Ishikawa (cell line): Measurements from ENCODE around the gene ADAM15.

Experiments
- CEBPB ChIP-seq: IDR thresholded peaks from 2 replicates; pipeline ENCODE4 v1.6.1; 2012
- CREB1 ChIP-seq: IDR thresholded peaks from 2 replicates; pipeline ENCODE4 v1.6.1; 2012; ENCODE audit warnings: low read depth
- EGR1 ChIP-seq: IDR thresholded peaks from 2 replicates; pipeline ENCODE4 v1.6.1; 2012
- EP300 ChIP-seq: IDR thresholded peaks from 2 replicates; pipeline ENCODE4 v1.6.1; 2012; ENCODE audit warnings: borderline replicate concordance
- FOXM1 ChIP-seq: IDR thresholded peaks from 2 replicates; pipeline ENCODE4 v1.6.1; 2012; ENCODE audit warnings: low read depth, borderline replicate concordance
- MAX ChIP-seq: IDR thresholded peaks from 2 replicates; pipeline ENCODE4 v1.6.1; 2012
- NFIC ChIP-seq: IDR thresholded peaks from 2 replicates; pipeline ENCODE4 v1.6.1; 2012
- RAD21 ChIP-seq: IDR thresholded peaks from 2 replicates; pipeline ENCODE4 v1.6.1; 2012; ENCODE audit warnings: low read depth
- REST ChIP-seq: IDR thresholded peaks from 2 replicates; pipeline ENCODE4 v1.6.1; 2012; ENCODE audit warnings: low read depth, mild to moderate bottlenecking
- TAF1 ChIP-seq: IDR thresholded peaks from 2 replicates; pipeline ENCODE4 v1.6.1; 2012; ENCODE audit warnings: low read depth, mild to moderate bottlenecking
- TCF12 ChIP-seq: IDR thresholded peaks from 2 replicates; pipeline ENCODE4 v1.6.1; 2012; ENCODE audit warnings: low read depth
- TEAD4 ChIP-seq: IDR thresholded peaks from 2 replicates; pipeline ENCODE4 v1.6.1; 2012
- YY1 ChIP-seq: IDR thresholded peaks from 2 replicates; pipeline ENCODE4 v1.6.1; 2012; ENCODE audit warnings: low read depth
- ZBTB7A ChIP-seq: IDR thresholded peaks from 2 replicates; pipeline ENCODE4 v1.6.1; 2012; ENCODE audit warnings: low read depth
- TF ChIP-seq, protein P1 (sequence below): IDR thresholded peaks from 2 replicates; pipeline ENCODE4 v1.6.1; 2012

The ADAM15 gene

DNA sequence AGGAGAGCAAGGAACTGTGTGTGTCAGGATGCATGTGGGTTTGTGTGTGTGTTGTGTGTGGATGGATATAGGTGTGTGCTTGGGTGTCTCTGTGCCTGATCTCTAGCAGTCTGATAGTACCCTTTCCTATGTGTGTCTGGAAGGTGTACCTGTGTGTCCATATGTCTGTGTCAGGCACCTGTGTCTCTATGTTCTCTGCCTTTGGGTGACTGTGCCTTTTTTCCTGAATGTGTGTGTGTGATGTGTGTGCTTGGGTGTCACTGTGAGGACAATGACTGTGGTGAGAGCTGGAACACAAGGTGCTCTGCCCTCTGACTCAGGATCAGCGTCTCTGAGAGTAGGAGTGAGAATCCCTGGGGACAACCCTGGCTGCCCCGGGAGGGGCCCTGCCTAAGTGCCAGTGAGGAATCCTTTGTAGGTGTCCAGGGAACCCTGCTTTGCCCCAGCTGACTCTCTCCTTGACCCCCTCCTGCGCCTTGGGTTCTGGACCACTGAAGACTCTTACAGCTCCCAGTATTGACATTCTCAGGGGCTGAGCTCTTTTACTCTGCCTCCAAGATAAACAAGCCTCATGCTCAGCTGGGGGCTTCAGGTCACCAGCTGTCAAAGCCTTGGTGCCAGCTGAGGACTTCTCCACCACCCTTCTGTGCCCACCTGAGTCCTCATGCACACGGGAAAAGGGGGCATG lies 26.8 kb downstream of the ADAM15 start:
- TF ChIP-seq EGR1 = no peak
- no peak for TF ChIP-seq FOXM1
- TF ChIP-seq CEBPB = no peak
- no peak for TF ChIP-seq TEAD4
- no peak for TF ChIP-seq TCF12
- no peak for TF ChIP-seq EP300

- TF ChIP-seq ZBTB7A (no peak; the same call in 1 of the 2 replicates), EGR1 (peak; percentile 95)
These were observed 27.5 kb downstream of the ADAM15 start, which contains the start of gene EFNA3 for GRCh38 chr1:155078469-155079209. TSS of gene EFNA3 (plus strand) at chr1:155078837. CDS start at chr1:155078942, 105 bp downstream.

- TF ChIP-seq FOXM1 = no peak
These were observed 28.0 kb downstream of the ADAM15 start for GRCh38 chr1:155079210-155079486.

DNA sequence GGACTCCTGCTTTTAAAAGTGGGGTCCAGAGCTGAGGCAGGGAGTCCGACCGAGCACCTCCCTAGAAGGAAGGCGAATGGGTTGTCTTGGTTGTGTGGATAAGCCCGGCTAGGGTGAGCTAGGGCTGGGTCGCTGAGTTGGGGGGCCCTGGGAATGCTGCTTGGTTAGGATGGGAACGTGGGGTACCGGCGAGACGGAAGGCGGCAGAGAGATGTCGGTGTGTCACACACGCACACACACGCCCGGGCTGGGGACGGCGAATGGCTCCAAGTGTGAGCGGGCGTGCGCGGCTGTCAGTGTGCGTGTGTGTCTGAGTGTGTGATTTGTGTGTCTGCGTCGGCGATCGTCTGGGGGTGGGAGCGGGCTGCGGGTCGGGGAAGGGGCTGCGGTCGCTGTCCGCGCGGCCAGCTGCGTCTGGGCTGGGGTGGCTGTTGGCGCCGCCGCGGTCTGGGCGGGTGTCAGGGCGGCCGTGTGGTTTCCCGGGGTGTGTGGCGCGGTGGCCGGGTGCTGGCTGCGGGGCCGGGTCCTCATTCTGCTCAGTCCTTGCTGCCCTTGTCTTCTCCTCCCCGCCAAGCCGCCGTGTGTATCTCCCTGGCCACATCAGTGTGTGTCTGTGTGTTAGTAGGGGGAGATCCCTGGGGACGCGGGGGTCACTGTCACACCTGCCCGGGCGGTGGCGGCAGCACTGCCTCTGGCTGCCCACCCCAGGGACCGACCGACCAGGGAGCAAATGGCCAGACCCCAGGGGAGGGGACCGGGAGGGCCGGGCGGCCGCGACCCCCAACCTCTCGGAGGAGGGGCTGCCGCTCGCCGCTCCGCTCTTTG lies 28.6 kb downstream of the ADAM15 start:
- TF ChIP-seq TEAD4 = no peak
- TF ChIP-seq, protein P1, sequence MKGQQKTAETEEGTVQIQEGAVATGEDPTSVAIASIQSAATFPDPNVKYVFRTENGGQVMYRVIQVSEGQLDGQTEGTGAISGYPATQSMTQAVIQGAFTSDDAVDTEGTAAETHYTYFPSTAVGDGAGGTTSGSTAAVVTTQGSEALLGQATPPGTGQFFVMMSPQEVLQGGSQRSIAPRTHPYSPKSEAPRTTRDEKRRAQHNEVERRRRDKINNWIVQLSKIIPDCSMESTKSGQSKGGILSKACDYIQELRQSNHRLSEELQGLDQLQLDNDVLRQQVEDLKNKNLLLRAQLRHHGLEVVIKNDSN = no peak
- no peak for TF ChIP-seq CREB1
- TF ChIP-seq FOXM1 = no peak
- no peak for TF ChIP-seq CEBPB
- TF ChIP-seq NFIC = no peak
- TF ChIP-seq ZBTB7A = 0 out of 2 replicates have a peak, but pooled peaks have one; percentile 57
- TF ChIP-seq RAD21 = no peak
- no peak for TF ChIP-seq MAX

DNA sequence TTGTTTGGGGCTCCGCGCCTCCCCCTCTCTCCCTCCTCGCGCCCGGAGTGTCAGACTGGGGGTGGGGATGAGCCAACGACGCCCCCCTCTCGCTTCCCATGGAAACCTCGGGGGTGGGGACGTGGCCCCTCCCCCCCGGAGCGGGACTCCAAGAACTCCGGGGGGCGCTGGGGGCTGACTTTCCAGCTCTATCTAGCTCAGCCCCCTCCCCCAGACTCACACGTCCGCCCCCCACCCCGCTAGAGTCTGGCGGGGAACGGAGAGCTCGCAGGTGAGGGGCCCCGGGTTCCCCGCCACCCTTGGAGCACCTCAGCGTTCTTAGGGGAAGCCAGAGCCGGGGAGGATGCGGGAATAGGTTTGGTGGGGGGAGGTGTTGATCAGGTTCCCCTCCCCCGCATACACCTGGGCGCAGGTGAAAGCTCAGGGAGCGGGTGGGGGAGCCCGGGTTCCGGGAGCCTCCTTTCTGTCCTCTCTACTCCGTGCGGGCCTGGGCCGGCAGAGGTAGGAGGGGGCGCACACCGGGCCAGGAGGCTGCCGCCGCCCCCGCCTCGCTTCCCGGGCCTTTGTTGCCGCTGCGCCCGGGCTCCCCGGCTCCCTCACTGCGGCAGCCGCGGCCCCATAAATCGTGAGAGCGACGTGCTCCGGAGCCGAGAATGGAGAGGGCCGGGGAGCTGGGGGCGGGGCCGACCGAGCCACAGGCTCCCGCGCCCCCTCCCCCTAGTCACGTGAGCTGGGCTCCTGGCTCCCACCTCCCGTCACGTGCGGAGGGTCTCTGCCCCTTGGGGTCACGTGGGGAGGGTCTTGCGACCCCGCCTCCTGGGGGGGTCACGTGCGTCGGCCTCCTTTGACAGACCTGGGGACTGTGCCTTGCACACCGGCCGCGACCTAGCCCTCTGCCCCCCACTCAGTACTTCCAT lies 29.5 kb downstream of the ADAM15 start:
- TF ChIP-seq ZBTB7A = peak; percentile 98
- peak; percentile 68 for TF ChIP-seq MAX
- TF ChIP-seq, protein P1 = peak; percentile 96
- TF ChIP-seq TAF1 = no peak

- TF ChIP-seq, protein P1 = peak; percentile 29; the same call in 1 of the 2 replicates
- TF ChIP-seq NFIC (no peak), REST (no peak), ZBTB7A (no peak), TEAD4 (no peak), MAX (peak; percentile 74), EGR1 (no peak), TAF1 (no peak), RAD21 (no peak), YY1 (no peak), FOXM1 (no peak)
These were observed 30.6 kb downstream of the ADAM15 start for GRCh38 chr1:155081472-155082300.
